Fibroblast of skin of left quadriceps (primary cell): ENCODE measurements around the gene HAAO.
"Not testable (repeated sequence)": the region's sequence is repeated elsewhere in the genome, so short reads cannot be mapped to it uniquely, and the experiment has no call there.

Experiments used
- DNase-seq, 2 experiments: peaks; one replicate each; pipeline ENCODE4 v3.0.0-alpha.2; 2013; ENCODE audit warnings: low read depth in 2 of 2

The HAAO gene

DNA sequence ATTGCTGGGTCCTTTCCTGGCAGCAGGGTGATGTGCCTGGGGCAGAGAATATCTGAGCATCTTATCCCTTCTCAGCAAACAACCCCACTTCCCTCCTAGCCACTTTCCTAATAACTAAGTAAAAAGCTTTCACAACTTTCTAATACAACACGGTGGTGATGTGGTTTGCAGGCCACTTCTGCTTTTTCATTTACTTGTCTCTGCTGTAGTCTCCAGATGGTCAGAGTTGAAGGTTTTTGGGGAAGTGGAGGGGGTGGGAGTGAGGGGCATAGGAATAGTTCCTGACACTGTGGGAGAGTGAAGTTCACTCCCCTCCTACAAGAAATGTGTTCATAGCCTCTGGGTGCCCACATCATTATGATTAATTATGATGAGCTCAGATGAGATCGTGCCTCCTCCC lies 40.1 kb downstream of the HAAO start:
- no peak for DNase-seq

DNA sequence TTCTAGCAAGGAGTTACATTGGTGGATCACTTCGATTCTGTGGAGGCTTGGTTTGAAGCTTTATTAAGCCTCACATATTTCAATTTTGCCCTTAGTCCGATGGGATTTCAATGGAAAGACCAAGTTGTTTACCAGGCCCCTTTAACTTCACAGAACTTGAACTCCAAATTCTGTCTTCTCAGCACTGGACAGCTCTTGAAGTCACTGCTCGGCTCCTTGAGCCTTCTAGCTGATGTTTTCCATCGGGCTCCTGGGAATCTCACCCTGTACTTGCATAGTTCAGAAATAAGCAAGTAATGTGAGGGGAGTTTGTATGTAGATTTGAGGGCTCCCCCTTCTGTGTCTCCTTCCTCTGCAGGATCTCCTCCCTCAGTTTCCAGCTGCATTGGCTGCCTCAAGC lies 43.5 kb downstream of the HAAO start:
- DNase-seq = no peak

GRCh38 chr2:42747422-42747821 lies 45.0 kb downstream of the HAAO start:
- no peak for DNase-seq

GRCh38 chr2:42744545-42745082 lies 47.8 kb downstream of the HAAO start:
- no peak for DNase-seq

GRCh38 chr2:42743659-42743990 lies 48.8 kb downstream of the HAAO start:
- DNase-seq = no peak

DNA sequence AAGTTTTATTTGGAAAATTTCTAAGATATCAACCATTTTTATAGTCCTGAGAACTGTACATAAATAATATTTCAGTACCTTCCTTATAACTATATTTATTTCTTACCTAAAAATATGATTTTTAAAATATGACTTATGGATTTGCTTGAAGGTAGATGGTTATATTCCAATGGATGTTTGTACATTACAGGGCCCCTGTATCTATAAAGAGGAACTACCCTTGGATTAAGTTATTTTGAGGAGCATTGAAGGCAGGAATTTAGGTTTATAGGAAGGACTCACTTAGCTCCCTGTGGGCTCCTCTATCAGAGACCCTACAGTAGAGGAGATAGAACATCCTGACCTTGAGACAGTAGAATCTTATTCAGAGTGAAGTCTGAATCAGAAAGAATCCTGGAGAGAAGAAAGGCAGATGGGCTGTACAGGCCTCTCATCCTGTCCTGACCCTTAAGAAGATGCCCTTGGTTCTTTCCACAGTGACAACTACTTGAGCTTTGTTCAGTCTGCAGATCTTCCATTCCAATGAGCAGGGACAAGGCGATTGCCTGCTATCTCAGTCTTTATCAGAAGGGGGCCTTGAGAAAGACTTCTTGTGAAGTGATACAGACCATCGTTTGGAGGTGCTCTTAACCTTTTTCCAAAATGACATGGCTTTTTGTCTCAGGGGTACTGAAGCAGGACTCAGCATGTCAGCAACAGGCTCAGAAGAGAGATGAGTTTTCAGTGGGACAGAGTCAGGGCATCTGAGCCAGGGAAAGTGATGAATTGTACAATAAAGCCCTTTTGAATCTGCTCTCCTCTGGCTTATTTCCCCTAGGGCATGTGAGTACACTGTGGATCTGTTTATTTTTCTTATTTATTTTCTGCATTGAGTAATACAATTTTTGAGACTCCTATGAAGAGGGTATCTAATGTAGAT lies 49.4 kb downstream of the HAAO start:
- no peak for DNase-seq

- no peak for DNase-seq
Measured at GRCh38 chr2:42741140-42741539, 51.2 kb downstream of the HAAO start.

GRCh38 chr2:42736598-42737322 lies 55.6 kb downstream of the HAAO start:
- no peak for DNase-seq

DNA sequence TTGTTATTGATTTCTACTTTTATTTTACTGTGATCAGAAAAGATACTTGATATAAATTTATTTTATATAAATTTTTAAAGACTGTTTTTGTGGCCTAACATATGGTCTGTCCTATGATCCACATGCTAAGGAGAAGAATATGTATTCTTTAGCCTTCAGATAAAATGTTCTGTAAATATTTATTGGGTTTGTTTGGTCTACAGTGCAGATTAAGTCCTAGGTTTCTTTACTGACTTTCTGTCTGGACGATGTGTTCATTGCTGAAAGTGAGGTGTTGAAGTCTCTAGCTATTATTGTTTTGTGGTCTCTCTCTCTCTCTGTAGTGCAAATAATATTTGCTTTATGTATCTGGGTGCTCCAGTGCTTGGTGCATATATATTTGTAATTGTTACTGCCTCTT lies 58.5 kb downstream of the HAAO start:
- no peak for DNase-seq

- not testable (repeated sequence) for DNase-seq
Measured at GRCh38 chr2:42731316-42731715, 61.1 kb downstream of the HAAO start.

DNA sequence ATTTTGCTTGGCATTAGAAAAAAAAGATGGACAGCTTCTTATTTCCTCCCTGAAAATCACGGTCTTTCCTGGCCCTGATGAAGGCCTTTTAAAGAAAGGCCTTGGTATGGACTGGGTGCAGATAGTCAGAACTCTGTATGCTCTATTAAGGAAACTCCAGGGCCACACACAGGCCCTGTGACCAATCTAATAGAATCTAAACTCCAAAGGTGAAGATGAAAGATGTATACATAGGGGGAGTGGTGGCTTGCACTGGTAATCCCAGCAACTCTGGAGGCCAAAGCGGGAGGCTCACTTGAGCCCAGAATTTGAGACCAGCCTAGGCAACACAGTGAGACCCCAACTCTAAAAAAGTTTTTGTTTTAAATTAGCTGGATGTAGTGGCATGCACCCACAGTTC lies 65.7 kb downstream of the HAAO start:
- no peak for DNase-seq

DNA sequence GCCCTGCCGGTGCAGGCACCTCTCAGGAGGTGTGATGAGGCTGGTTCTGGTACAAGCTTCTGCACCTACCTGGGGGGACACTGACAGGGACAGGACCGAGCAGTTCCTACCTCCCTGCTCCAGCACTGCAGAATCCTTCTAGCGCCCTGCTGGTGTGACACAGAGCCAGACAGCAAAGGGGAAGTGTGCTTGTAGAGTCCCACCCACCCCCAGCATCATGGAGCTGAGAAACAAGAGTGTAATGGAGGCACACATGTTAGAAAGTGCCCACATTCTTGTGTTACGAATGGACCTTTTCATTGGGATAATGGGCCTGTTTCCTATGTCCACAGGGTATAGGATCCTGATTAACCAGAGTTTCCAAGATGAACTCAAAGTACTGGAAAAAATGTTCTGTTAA lies 66.7 kb downstream of the HAAO start:
- DNase-seq = no peak

DNA sequence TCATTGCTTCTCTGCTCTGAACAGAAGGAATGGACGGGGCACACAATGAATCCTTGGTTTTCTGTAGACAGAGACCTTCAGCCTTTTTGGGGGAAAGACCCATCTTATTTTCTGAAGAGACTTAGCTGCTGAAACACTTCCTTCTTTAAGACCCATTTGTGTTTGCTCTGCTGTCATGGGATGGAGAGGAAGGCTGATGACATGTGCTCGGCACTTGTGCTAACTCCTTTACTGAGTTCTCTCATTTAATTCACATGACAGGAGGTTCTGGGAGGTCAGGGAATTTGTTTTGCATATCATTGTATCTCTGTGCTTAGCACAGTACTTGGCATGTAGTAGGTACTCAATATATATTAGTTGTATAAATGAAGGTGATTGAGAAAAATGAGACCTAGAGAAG lies 67.5 kb downstream of the HAAO start:
- no peak for DNase-seq

GRCh38 chr2:42723465-42723864 lies 68.9 kb downstream of the HAAO start:
- DNase-seq = no peak

DNA sequence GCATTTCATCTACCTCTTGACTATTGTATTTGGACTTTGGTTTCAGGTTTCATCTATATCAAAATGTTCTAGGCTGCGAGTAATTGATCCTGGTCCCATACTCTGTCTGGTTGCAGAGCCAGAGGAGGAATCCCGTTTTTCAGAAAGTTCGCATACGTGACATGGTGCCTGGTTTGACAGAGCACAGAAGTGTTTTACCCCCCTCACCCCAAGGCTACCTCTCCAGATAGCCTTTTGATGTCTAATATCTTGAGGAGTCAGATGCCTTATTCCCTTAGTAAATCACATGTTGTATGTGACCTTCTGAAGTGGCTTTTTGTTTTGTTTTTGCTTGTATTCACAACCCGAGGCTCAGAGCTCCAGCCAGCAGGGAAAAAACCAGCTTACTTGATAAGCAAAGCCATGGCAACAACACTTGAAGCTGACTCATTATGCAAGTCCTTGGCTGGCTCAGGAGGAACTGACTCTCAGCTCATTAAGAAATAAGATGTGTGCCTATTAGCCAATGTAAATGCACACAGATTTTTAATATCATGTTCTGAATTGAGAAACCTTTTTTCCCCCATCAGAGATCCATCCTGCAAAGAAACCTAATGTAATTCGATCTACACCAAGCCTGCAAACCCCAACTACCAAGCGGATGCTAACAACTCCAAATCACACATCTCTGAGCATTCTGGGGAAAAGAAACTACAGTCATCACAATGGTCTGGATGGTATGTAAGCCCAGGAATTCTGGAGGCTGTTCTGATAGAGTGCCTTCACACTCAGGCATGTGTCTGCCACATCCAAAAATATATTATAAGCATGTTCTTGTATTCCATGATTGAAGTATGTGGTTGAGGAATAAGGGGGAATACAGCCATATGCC lies 69.8 kb downstream of the HAAO start:
- peak; percentile 37 to 56 for DNase-seq

DNA sequence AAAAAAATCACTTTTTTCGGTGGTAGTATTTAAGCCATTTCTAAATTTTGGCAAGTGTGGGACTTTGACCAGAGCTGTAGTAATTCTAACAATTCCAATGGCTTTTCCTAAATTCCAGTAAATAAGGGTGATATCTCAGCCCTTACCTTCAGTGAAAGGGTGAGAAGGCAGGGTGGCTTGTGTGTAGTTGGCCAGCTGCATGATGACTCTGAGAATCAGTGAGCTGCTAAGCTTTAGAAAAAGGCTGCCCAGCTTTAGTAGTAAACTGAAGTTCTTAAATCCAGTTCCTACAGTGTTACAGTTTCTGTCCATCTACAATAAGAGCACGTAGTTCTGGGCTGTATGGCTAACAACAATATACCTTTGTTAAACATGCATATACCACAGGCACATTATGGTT lies 70.5 kb downstream of the HAAO start:
- no peak for DNase-seq
